Fibroblast of peridontal ligament (primary cell): ENCODE measurements around the gene RNF223.
"Not testable (repeated sequence)": the region's sequence is repeated elsewhere in the genome, so short reads cannot be mapped to it uniquely, and the experiment has no call there.

Experiments used
- DNase-seq: peaks from one replicate; pipeline ENCODE4 v3.0.0-alpha.2; 2010; ENCODE audit errors: extremely low read depth

Gene RNF223

GRCh38 chr1:1060281-1061000 is 13.7 kb downstream of the RNF223 start:
- no peak for DNase-seq

DNA sequence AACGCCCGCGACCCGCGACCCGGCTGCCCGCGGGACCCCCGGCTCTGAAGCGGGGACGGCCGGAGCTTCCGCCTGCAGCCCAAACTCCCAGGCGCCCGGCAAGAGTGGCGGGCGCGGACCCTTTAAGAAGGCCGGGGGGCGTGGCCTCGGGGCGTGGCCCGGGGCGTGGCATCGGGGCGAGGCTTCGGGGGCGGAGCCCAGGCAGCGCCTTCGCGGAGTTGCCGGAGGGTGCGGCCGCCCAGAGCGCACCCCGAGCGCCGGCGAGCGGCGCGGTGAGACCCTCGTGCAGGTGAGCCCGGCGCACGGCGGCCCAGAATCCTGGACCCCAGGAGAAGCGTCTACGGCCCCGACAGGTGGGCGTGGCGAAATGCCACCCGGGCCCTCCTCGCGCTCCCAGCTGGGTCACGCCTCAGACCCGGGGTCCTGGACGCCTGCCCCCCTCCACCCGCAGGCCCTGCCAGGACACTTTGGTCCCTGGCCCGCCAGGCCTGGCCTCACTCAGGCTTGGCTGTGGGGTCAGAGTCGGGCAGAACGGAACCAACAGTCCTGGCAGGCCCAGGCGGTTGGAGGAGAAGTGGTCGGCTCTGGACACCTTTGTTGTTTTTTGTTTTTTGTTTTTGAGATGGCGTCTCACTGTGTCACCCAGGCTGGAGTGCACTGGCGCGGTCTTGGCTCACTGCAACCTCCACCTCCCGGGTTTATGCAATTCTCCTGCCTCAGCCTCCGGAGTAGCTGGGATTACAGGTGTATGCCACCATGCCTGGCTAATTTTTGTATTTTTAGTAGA is 14.4 kb downstream of the RNF223 start:
- DNase-seq, result peak; percentile 25

GRCh38 chr1:1058921-1059493 is 15.1 kb downstream of the RNF223 start:
- no peak for DNase-seq

DNA sequence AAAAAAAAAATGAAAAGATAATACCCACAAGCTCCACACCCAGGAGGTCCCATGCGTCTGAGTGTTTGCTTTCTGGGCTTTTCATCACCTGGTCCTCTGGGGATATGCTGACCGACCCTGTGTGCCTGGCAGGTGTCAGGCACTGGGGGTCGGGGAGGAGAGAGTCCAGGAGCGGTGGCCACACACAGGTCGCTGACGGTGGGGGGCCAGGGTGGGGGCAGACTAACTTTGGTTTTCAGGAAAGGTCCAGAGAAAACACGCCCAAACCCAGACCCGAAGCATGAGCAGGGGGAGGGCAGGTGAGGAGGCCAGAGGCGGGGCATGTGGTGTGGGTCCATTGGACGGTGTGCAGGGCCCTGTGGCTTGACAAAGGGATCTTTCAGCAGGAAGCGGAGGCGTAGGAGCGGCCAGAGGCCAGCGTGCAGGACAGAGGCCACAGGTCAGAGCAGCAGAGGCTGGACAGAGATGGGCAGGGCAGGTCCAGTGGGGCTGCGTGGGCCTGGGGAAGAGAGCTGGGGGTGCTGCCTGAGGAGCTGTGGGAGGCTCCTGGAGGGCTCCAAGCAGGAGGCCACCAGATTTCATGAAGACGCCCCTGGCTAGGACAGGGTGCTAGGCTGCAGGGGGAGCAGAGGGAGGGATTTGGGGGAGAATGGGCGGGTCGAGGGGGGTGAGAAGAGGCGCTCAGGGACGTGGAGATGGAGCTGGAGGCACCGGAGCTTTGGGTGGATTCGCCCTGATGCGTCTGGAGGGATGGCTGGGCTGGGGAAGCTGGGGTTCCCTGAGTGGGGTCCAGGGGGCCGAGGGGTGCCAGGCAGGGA is 15.8 kb downstream of the RNF223 start:
- no peak for DNase-seq

DNA sequence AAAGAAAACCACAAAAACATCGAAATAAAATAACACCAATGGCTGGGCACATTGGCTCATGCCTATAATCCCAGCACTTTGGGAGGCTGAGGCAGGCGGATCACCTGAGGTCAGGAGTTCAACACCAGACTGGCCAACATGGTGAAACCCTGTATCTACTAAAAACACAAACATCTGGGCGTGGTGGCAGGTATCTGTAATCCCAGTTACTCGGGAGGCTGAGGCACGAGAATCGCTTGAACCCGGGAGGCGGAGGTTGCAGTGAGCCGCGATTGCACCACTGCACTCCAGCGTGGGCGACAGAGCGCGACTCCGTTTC is 16.4 kb downstream of the RNF223 start:
- DNase-seq, result not testable (repeated sequence)

DNA sequence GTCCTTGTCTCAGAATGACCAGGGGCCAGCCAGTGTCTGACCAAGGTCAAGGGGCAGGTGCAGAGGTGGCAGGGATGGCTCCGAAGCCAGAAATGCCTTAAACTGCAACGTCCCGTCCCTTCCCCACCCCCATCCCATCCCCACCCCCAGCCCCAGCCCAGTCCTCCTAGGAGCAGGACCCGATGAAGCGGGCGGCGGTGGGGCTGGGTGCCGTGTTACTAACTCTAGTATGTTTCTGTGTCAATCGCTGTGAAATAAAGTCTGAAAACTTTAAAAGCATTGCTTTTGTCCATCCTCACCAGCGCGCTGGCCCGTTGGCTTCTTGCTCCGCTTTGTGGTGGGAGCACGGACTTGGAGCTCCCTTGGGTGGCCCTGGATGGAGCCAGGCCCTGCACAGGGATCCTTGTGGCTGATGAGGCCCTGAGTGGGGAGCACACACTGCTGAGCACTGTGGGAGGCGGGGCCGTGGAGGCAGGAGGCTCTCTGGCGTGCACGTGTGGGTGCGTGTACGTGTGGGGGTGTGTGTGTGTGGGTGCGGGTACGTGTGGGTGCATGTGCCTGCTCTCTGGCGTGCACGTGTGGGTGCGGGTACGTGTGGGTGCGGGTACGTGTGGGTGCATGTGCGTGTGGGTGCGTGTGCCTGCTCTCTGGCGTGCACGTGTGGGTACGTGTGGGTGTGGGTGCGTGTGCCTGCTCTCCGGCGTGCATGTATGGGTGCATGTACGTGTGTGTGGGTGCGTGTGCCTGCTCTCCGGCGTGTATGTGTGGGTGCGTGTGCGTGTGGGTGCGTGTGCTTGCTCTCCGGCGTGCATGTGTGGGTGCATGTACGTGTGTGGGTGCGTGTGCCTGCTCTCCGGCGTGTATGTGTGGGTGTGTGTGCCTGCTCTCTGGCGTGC is 18.0 kb downstream of the RNF223 start:
- DNase-seq, result no peak

GRCh38 chr1:1054971-1055370 is 19.1 kb downstream of the RNF223 start:
- no peak for DNase-seq

GRCh38 chr1:1054099-1054700 is 19.9 kb downstream of the RNF223 start:
- DNase-seq, result no peak

GRCh38 chr1:1053682-1054081 is 20.4 kb downstream of the RNF223 start:
- DNase-seq, result no peak

- DNase-seq, result no peak
Observed at GRCh38 chr1:1053022-1053421, 21.1 kb downstream of the RNF223 start.

DNA sequence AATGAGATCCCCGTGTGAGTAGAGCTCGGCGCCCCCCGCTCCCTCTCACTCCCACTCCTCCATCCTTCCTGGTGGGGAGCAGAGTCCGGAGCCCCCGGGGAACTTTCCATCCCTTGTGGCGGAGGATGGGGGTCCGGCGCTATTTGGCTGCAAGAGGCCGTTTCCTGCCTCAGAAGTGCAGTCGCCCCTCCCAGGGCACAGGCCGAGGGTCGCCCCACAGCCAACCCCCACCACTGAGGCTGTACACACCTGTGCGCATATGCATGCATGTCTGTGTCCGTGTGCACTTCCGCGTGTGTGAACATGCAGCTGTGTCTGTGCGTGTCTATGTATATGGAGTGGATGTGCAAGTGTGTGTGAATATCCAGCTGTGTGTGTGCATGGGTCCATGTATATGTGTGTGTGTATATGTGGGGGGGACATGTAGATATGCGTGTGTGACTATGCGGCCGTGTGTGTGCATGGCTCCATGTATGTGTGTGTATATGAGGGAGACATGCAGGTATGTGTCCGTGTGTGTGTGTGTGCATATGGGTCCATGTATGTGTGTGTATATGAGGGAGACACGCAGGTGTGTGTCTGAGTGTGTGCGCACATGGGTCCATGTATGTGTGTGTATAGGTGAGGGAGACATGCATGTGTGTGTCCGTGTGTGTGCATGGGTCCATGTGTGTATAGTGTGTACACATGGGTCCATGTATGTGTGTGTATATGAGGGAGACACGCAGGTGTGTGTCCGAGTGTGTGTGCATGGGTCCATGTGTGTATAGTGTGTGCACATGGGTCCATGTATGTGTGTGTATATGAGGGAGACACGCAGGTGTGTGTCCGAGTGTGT is 21.9 kb downstream of the RNF223 start:
- DNase-seq, result no peak

- DNase-seq, result no peak
Observed at GRCh38 chr1:1051127-1051810, 22.8 kb downstream of the RNF223 start.

GRCh38 chr1:1050577-1051052 is 23.5 kb downstream of the RNF223 start:
- no peak for DNase-seq

DNA sequence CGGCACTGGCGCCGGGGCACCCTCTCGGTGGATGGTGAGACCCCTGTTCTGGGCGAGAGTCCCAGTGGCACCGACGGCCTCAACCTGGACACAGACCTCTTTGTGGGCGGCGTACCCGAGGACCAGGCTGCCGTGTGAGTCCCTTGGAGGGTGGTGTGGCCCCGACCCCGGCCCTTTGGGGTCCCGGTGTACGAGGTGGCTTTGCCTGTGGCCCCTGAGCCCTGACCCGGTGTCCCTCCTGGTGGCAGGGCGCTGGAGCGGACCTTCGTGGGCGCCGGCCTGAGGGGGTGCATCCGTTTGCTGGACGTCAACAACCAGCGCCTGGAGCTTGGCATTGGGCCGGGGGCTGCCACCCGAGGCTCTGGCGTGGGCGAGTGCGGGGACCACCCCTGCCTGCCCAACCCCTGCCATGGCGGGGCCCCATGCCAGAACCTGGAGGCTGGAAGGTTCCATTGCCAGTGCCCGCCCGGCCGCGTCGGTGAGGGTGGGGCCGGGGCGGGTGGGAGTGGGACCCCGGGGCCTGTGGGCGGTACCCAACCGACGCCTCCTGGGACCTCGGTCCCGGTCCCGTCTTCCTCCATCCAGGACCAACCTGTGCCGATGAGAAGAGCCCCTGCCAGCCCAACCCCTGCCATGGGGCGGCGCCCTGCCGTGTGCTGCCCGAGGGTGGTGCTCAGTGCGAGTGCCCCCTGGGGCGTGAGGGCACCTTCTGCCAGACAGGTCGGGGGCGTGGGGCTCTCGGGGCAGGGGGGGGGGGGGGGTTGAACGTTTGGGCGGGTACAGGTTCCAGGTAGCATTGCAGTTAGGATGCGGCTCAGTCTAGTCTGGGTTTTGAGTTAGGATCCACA is 24.6 kb downstream of the RNF223 start:
- no peak for DNase-seq

GRCh38 chr1:1048765-1049164 is 25.3 kb downstream of the RNF223 start:
- no peak for DNase-seq

DNA sequence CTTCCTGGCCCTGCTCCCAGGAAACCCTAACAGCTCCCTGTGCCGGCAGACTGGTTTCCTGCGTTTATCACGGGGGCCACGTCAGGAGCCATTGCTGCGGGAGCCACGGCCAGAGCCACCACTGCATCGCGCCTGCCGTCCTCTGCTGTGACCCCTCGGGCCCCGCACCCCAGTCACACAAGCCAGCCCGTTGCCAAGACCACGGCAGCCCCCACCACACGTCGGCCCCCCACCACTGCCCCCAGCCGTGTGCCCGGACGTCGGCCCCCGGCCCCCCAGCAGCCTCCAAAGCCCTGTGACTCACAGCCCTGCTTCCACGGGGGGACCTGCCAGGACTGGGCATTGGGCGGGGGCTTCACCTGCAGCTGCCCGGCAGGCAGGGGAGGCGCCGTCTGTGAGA is 26.1 kb downstream of the RNF223 start:
- no peak for DNase-seq

GRCh38 chr1:1047407-1047806 is 26.7 kb downstream of the RNF223 start:
- no peak for DNase-seq

GRCh38 chr1:1046767-1047166 is 27.3 kb downstream of the RNF223 start:
- DNase-seq, result no peak
